ENCODE measurements around the gene GALT.

DNA sequence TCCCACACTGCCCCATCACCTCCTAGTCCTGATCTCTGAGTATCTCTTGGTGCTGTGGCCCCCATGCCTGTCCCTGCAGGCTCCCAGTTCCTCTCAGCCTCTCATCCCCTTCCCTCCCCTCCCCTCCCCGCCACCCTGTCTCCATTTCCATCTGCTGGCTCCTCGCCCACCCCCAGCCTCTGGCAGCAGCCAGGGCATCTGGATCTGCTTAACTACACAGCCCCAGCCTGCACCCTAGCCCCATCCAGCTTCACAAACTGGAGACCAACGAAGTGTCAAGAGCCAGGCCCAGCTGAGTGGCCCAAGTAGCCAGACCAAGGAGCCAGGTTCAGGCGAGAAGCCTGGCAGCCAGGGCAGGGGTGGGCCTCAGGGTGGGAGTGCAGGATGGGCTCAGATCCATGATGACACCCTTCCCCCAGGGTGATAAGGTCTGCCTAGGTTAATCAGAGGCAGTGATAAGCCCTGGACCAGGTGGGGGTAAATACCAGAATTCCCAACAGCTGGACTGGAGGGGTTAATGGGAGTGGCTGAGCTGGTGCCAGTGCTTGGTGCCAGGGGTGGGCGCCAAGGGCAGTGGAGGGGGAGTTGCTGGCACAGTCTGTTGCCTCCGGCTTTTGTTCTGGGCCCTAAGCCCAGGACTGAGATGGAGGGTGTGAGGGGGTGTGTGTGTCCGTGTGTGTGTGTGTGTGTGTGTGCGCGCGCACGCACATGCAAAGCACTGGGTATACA, 8.0 kb downstream of the GALT start:
- TF ChIP-seq, protein P1, sequence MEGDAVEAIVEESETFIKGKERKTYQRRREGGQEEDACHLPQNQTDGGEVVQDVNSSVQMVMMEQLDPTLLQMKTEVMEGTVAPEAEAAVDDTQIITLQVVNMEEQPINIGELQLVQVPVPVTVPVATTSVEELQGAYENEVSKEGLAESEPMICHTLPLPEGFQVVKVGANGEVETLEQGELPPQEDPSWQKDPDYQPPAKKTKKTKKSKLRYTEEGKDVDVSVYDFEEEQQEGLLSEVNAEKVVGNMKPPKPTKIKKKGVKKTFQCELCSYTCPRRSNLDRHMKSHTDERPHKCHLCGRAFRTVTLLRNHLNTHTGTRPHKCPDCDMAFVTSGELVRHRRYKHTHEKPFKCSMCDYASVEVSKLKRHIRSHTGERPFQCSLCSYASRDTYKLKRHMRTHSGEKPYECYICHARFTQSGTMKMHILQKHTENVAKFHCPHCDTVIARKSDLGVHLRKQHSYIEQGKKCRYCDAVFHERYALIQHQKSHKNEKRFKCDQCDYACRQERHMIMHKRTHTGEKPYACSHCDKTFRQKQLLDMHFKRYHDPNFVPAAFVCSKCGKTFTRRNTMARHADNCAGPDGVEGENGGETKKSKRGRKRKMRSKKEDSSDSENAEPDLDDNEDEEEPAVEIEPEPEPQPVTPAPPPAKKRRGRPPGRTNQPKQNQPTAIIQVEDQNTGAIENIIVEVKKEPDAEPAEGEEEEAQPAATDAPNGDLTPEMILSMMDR (IDR thresholded peaks at IDR 0.05; ENCODE audit: low read depth, low read length, missing input control): no peak
- TF ChIP-seq RAD21 (IDR thresholded peaks at IDR 0.05): no peak
- TF ChIP-seq, protein P2, sequence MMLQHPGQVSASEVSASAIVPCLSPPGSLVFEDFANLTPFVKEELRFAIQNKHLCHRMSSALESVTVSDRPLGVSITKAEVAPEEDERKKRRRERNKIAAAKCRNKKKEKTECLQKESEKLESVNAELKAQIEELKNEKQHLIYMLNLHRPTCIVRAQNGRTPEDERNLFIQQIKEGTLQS (IDR thresholded peaks at IDR 0.05): no peak
- no peak for TF ChIP-seq YY1 (IDR thresholded peaks at IDR 0.05)
- TF ChIP-seq JUND (IDR thresholded peaks at IDR 0.05): no peak
- no peak for TF ChIP-seq TAF1 (conservative IDR thresholded peaks at IDR 0.05)
- TF ChIP-seq, protein P3, sequence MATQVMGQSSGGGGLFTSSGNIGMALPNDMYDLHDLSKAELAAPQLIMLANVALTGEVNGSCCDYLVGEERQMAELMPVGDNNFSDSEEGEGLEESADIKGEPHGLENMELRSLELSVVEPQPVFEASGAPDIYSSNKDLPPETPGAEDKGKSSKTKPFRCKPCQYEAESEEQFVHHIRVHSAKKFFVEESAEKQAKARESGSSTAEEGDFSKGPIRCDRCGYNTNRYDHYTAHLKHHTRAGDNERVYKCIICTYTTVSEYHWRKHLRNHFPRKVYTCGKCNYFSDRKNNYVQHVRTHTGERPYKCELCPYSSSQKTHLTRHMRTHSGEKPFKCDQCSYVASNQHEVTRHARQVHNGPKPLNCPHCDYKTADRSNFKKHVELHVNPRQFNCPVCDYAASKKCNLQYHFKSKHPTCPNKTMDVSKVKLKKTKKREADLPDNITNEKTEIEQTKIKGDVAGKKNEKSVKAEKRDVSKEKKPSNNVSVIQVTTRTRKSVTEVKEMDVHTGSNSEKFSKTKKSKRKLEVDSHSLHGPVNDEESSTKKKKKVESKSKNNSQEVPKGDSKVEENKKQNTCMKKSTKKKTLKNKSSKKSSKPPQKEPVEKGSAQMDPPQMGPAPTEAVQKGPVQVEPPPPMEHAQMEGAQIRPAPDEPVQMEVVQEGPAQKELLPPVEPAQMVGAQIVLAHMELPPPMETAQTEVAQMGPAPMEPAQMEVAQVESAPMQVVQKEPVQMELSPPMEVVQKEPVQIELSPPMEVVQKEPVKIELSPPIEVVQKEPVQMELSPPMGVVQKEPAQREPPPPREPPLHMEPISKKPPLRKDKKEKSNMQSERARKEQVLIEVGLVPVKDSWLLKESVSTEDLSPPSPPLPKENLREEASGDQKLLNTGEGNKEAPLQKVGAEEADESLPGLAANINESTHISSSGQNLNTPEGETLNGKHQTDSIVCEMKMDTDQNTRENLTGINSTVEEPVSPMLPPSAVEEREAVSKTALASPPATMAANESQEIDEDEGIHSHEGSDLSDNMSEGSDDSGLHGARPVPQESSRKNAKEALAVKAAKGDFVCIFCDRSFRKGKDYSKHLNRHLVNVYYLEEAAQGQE (IDR thresholded peaks at IDR 0.05): no peak
- TF ChIP-seq FOXA2 (IDR thresholded peaks at IDR 0.05): no peak
- no peak for TF ChIP-seq MAX (IDR thresholded peaks at IDR 0.05)
- no peak for TF ChIP-seq GABPA (IDR thresholded peaks at IDR 0.05 in 1 of 2, conservative IDR thresholded peaks at IDR 0.05 in 1 of 2)
- no peak for TF ChIP-seq SP1 (IDR thresholded peaks at IDR 0.05)
- TF ChIP-seq EGR1 (IDR thresholded peaks at IDR 0.05; ENCODE audit: low read depth in 2 of 2): no peak

All from liver (tissue), 3 donors.